ENCODE measurements around the gene WDR1.

WDR1 gene

DNA sequence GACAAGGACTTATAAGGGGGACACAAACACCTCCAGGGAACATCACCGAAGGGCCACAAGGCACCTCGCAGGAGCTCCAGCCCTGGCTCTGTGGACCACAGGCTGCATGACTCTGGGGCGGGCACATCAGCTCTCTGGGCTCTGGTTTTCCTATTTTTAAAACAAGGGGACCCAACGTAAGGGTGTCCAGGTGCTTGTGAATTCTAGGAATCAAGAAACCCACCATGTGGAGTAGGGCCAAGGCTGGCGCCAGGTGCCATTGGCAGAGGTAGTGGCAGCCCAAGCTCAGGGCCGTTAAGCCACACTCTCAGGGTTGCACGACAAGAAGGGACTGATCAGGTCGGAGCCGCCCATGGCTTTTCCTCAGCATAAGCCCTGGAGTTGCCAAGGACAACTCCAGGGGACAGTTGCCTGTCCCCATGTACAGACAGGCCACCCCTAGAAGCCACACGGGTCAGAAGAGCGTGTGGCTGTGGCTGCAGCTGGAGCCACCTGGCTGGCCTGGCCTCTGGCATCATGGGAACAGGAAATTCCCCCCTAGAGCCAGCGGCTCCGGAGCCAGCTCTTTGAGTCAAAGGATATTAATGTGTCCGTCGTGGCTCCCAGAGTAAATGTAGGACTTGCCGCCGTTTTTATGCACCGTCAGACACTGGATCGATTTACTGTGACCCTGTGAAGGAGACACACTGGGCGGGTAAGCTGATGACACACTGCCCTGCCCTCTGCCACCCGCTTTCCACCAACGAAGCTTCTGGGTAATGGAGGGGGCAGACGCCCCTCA lies 32.5 kb downstream of the WDR1 start:
- DNase-seq = no peak

DNA sequence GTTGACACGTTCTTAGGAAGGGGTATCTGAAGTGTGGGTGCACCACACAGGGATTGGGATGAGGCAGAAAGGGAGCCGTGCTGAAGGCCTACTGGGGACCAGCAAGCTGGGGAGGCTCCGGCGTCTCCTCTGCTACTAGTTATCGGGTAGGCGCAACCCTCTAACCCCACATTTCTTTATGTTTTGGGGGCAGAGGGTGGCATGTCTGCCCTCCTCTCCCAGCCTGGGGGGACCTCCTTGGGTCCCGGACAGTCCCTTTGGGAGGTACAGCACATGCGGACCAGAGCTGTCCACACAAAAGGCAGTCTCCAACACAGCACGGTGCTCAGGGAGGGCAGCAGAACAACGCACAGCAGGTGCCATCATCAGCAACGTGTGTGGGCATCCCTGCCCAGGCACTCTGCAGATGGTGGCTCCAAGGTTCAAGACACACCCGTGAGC lies 33.2 kb downstream of the WDR1 start:
- no peak for DNase-seq

- no peak for DNase-seq
Measured at GRCh38 chr4:10082459-10083272, 33.9 kb downstream of the WDR1 start.

DNA sequence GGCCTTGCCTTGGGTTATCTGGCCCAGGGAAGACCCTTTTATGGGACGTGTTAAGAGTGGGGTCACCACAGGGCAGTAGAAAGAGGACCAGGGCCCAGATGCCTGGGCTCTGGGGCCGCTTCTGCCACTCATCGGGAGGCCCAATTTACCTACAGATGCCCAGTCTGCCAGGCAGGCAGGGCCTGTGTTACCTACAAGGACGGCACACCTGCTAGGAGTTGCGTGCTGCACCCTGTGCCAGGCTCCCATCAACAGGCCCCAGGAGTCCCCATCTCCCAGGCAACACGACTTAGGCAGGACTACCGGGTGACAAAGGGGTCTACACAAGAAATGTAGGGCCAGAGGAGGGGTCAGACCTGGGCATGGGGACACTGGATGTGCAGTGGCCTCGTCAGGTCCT lies 34.6 kb downstream of the WDR1 start:
- DNase-seq = no peak

DNA sequence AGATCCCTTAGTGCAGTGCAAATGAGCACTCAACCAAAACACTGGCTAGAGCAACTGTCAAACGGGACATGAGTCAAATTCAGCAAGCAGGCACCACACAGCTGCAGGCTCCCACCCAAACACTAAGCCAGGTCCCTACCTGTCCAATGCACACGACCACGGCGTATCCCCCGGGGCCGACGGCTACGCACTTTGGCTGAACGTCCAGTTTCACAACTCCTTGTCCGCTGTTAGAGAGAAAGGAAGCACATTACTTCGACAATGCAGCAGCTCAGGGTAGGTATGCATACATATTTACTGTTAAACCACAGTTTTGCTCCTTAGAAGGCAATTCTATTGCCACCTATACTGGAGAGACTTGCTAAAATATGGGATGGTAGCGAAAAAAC lies 35.4 kb downstream of the WDR1 start:
- no peak for DNase-seq

- DNase-seq = no peak
Measured at GRCh38 chr4:10080589-10081217, 35.9 kb downstream of the WDR1 start.

DNA sequence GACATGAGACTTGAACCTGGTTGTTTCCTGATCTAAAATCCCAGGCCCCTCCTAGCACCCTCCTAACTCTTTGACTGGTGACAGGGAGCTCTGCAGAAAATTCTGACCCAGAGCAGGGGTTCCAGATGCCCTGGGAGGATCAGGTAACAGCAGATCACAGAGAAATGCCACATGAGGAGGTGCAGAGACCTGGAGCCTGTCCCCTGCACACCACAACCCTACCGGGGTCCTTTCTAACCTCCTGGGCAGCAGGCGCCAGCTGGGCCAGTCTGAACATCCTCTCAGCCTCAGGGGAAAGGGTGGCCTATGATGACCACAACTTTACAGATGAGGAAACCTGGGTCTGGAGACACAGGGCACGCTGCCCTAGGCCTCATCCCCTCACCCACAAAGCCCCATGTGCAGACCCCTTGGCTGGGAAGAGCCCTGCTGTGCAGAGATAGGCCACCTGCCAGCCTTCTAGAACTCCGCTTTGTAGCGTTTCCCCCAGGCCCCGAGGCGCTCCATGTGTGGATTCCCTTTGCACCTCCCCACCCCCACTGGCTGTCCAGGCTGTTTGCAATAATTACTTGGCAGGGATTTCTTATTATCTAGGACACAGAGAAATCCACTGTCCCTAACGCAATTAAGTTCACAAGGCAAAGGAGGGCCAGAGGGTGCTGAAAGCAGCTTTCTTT lies 36.5 kb downstream of the WDR1 start:
- no peak for DNase-seq

DNA sequence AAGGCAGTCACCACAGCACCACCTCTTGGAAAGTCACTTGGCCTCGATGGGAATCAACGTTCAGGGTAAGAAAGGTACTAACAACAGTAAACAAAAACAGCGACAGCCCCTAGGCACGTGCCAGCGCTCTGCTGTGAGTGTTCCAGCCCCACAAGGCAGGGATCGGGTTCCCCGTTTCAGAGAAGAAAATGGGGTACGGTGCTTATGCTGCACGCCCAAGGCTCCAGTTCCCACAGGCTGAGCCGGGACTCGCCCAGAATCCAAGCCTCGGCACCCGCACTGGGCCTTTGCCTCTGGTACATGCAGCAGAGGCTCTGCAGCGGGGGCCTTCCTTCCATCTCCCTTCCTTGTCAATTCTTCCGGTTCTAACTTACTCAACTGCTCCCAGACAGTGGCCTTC lies 37.3 kb downstream of the WDR1 start:
- no peak for DNase-seq

DNA sequence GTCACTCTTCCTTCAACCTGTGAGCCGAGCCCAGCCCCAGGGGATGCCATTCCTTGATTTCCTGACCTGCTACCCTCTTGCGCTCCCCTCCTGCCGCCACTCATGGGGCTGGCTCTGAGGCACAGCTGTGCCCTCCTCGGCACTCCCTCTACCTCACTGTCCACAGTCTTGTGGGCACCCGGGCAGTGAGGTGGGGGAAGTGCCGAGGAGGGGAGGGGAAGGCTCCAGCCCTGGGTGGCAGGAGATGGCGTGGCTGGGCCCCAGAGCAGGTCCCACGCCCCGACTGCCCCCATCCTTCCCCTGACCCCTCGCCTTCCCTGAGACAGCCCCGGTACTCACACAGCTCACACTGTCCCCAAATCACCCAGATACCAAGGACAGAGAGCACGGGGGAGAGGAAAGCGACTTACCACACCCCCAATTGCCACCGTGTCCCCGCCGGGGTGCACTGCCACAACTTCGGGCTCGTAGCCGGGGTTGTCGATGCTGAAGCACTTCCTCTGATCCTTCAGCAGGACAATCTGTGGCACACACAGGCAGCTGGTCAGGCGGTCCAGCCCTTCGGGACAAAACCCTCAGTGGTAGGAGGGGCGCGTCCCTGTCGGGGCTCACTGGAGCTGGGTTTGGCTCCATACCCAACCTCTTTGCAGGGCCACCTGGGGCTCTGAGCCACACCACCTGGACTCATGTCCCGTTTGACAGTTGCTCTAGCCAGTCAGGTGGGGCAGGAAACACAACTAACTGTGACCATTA lies 37.9 kb downstream of the WDR1 start:
- no peak for DNase-seq

DNA sequence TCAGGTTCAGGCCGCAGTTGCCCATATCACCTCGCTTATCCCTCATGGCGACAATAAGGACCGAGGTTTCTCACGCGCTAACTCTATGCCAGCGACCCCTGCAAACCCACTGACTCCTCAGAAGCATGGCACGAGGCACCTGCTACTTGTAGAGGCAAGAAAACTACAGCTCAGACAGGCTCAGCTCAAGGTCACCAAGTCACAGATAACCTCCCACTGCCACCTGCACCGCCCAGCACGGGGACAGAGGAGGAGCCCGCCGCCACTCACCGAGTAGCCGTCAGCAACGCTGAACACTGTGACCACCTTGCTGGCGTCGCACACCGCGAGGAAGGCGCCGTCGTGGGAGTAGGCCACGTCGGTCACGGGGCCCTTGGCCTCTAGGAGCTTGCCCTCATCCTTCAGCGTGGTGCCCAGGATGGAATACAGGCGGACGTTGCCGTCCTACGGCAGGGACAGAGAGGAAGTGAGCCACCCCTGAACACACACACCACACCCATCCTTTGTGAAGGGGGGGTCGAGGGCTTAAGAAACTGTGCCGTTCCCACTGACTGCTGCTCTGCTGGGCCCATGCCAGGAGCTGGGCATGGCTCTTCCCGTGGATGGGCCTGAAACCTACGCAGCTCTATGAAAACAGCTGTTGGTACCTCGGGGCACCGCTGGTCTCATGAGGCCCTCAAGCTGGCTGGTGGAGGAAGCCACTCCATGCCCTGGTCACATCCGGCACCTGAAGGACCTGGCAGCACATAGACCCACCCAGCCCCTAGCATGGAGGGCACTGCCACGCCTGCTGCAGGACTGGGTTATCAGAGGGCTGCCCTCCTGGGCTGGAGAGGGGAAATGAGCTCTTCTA lies 38.9 kb downstream of the WDR1 start:
- DNase-seq = no peak

DNA sequence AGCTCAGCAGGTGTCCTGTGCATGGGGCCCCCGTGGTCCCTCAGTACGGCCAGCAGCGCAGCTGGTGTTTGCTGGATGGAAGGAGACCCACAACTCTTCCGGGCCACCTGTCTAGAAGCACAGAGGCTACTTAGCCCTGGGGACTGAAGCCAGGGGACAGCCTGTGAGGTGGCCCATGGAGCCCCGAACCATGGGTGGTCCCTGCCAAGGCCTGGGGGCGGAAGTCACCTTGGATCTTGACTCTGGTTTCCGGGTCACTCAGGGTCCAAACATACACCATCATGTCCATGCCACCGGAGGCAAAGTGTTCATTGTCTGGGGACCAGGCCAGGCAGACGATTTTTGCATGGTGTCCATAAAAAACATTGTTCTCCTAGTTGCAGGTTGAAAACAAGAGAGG lies 39.5 kb downstream of the WDR1 start:
- DNase-seq = no peak

- DNase-seq = no peak
Measured at GRCh38 chr4:10075953-10076391, 40.6 kb downstream of the WDR1 start.

DNA sequence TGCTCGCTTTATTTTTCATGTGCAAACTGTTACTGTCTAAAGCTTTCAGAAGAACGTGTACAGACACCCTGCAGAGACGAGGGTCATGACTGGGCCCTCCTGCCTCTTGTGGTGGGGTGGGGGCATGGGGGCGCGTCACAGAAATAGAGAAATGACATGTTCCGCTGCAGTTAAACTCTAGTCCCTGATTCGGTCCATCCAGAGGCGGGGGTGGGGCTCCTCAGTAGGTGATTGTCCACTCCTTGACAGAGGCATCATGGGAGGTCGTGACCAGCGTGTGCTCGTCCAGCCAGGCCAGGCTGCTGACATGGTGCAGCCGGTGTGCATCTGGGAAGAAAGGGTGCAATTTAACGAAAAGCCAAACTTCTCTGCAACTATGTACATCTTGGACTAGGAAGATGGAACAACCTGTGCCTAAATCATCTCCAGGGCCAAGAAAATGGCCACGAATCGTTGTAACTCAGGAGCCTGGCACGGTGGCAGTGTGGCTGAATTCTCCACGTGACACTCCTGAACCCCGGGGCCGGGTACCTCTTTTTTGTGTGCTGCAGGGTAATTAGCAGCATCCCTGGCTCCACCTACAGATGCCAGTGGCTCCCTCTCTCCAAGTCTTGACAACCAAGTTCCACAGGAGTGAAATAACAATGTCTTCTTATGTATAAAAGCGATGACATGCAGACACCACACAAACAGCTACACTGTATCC lies 41.3 kb downstream of the WDR1 start:
- no peak for DNase-seq

- DNase-seq = no peak
Measured at GRCh38 chr4:10074767-10075105, 41.9 kb downstream of the WDR1 start.

- no peak for DNase-seq
Measured at GRCh38 chr4:10074076-10074766, 42.4 kb downstream of the WDR1 start.

DNA sequence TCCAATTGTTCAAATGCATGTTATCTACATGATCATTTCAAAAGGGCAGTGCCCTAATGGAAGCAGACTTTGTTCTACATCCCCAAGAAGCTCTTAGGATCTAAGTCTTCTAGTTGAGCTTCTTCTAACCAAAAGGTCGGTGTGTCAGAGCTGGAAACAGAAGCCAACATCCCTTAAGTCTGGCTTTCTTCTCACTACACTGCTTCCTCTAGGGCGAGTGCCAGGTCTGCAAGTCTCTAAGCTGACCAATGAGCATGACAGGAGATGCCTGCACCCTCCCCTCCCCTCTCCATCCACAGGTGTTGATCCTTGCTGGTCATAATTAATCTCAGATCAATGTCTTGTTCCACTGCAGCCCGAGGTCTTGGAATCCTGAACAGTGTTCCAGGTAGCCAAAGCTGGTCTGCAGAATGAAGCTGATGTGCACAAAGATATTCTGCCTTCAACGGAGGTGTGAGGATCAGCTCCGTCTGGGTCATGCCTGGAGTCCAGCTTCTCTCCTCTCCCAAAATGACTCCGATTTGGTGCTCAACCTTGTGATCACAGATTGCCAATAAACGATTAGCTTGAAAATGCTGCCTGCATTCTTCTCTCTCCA lies 44.1 kb downstream of the WDR1 start:
- DNase-seq = no peak

DNA sequence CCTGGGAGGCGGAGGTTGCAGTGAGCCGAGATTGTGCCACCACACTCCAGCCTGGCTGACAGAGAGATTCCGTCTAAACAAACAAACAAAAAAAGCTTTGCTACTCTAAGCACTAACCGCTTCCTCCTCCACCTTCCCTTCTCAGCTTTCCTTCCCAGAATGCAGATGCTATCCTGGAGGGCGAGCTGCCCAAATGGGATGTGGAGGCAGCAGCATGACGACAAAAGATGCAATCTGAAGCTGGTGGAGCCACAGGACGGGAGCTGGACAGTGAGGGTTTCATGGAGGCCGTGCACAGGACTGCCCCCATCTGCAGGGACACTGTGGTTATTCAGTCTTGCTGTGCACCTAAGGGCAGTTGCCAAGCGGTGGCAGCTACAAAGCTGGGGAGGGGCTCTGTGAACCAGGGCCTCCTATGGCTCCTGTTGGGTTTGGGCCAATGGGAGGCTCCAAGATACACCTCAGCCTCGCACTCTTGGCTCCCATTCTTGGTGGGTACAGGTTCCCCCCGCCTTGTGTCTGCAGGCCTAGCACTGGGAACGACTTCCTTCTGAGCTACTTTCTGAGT lies 47.4 kb downstream of the WDR1 start:
- no peak for DNase-seq

DNA sequence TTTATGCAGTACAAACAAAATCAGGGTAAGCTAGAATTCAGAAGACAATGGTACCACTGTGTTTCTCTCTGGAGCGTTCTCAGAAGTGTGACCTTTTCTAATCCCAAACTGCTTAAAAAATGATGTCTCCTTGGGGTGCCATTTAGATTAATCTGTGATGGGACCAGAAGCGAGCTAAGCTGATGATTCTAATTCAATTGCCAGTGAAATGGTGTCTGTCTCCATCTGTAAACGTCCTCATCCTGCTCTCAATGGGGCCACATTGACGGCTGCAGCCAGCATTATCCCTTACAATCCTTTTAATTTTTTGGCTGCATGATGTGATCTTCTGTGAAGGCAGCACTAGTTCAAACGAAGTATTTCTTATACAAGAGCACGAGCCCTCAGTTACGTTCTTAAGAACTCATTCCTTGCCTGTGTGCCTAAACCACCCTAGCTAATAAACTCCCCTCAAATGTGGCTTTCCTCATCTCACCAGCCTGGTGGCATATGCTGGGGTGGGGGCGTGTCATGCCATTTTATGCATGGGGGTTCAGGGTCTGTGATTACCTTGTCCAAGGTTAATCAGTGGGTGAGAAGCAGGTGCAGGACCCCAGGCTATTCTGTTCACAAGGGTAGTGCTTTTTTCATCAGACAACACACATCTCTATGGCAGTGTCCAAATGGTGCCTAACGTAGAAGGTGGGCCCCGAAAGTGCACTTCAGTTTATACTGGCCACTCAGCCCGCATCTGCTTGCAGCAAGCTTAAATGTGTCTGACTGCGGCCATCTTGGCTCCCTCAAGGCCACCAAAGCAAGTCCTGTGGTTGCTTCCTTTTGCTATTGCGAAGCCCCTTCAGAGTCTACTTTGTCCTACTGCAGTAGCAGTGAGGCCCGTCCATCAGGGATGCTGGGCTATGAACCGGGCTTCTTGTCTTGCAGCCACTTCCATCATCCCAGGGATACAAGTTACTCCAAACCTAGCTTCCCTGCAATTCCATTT lies 49.6 kb downstream of the WDR1 start:
- DNase-seq = no peak
